Glomerular visceral epithelial cell (primary cell): ENCODE results near the gene ADGRV1.
"Not testable (repeated sequence)": the region's sequence is repeated elsewhere in the genome, so short reads cannot be mapped to it uniquely, and the experiment has no call there.

Experiments
- DNase-seq: peaks from one replicate; pipeline ENCODE4 v3.0.0-alpha.2; 2016; ENCODE audit errors: extremely low spot score

The ADGRV1 gene

DNA sequence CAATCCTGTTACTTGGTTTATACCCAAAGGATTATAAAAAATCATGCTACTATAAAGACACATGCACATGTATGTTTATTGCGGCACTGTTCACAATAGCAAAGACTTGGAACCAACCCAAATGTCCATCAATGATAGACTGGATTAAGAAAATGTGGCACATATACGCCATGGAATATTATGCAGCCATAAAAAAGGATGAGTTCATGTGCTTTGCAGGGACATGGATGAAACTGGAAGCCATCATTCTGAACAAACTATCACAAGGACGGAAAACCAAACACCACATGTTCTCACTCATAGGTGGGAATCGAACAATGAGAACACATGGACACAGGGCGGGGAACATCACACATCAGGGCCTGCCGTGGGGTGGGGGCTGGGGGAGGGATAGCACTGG lies 34.5 kb downstream of the ADGRV1 start:
- not testable (repeated sequence) for DNase-seq

DNA sequence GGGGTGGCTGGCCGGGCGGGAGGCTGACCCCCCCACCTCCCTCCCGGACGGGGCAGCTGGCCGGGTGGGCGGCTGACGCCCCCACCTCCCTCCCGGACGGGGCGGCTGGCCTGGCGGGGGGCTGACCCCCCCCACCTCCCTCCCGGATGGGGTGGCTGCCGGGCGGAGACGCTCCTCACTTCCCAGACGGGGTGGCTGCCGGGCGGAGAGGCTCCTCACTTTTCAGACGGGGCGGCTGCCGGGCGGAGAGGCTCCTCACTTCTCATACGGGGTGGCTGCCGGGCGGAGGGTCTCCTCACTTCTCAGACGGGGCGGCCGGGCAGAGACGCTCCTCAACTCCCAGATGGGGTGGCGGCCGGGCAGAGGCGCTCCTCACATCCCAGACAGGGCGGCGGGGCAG lies 37.2 kb downstream of the ADGRV1 start:
- DNase-seq = not testable (repeated sequence)

- DNase-seq = no peak
These were observed 39.7 kb downstream of the ADGRV1 start for GRCh38 chr5:90598293-90598692.

DNA sequence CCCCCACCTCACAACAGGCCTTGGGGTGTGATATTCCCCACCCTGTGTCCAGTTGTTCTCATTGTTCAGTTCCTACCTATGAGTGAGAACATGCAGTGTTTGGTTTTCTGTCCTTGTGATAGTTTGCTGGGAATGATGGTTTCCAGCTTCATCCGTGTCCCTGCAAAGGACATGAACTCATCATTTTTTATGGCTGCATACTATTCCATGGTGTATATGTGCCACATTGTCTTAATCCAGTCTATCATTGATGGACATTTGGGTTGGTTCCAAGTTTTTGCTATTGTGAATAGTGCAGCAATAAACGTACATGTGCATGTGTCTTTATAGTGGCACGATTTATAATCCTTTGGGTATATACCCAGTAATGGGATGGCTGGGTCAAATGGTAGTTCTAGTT lies 41.7 kb downstream of the ADGRV1 start:
- DNase-seq = not testable (repeated sequence)

DNA sequence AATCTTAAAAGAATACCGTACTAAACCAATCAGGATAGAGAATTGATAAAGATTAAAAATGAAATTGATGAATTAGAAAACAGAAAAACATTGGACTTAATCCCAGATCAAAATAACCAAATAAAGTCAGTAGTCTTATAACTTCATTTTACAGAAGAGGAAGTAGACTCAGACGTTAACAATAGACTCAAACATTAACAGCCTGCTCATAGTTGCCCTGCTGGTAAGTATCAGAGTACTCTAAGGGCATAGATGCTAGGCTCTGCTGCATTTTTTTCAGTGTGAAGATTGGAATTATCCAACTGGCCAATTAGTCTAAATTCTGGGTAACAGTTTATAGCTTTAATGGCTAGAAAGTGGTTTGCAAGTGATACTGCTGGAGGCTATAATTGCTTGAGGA lies 42.9 kb downstream of the ADGRV1 start:
- DNase-seq = no peak

DNA sequence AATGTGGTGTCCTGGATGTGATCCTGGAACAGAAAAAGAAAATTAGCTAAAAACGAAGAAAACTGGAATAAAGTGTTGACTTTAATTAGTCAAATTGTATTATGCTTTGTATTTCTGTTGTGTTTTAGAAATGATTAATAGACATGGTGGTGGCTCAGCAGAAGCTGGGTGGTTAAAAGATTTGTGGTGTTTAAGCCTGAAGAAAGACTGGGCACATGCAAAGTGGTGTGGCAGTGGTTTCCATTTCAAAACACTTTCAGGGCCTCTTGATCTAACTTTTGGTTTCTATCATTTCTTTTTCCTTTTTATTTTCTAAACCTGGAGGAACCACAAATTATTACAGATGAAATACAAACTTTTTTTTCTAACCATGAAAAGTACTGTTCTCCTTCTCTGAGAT lies 44.1 kb downstream of the ADGRV1 start:
- DNase-seq = no peak

DNA sequence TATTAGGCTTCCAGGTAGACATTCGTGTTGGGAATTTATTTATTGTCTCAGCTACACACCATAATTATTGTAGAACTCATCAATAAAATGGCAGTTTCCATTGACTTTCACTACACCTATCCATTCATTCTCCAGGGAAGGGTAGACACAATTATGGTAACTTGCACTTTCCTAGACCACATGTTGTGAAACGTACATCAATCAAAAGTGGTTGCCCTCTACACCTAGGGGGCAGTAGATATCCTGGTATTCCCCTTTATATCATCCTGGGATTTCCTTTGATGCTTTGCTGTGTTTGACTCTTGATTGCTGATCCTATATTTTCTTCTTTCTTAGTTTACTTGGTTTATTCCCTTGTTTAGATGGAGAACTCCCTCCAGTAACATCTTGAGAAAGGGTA lies 47.9 kb downstream of the ADGRV1 start:
- DNase-seq = no peak

DNA sequence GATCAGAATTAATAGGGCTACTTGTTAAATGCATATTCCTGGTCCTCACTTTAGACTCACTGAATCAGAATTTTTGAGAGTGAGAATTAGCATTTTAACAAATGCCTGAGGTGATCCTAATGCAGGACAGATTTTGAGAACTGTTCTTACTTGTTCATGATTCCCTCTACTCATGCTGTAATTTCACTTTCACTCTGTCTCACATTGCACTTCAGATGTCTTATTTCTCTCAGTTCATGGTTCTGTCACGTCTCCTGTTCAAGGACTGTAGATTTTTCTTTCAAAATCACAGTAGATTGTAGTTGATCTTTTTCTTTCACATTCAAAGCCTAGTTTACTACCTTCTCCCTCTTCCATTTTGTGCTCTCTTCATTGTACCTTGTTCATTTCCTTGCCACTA lies 54.3 kb downstream of the ADGRV1 start:
- no peak for DNase-seq

DNA sequence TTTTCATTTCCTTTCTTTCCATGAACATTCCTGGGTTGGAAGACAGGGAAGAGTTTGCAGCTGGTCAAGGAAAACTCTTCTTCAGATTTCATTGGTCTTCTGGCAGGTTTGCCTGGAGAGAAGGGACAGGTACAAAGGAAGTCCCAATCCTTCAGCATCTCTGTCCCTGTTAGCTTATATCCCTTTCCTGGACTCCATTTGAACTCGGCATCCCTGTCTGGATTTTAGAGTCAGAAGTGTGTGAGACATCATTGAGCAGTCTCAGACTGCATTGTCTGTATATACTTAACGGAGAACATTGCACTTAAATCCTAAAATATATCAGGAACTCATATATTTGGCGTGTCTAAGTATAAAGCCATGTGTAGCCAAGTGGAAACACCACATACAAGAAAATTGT lies 54.9 kb downstream of the ADGRV1 start:
- DNase-seq = no peak

DNA sequence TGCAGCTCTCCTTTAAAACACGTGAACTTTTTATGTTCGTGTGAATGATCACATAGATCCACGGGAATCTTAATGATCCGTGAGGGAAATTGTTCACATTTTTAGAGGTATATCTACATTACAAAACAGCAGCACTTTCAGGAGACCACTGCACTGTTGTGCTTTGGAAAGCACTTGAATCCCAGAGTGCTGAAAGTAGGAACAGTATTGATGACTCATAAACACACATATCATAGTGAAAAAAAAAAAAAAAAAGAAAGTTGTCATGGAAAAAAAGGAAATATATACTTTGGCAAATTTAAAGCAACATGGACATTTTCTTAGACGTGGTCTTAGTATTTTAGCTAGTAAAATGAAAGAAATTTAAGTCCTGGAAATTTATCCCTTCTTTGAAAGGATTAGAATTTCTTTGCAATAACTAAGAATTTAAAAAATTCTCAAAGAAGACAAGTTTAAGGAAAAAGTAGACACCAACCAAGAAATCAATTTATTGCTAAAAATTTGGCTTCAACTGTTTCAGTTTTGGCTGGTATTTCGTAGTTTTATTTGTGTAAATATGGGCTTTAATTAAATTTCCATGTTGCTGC lies 55.4 kb downstream of the ADGRV1 start:
- peak; percentile 17 for DNase-seq

- DNase-seq = no peak
These were observed 56.8 kb downstream of the ADGRV1 start for GRCh38 chr5:90615355-90615754.

DNA sequence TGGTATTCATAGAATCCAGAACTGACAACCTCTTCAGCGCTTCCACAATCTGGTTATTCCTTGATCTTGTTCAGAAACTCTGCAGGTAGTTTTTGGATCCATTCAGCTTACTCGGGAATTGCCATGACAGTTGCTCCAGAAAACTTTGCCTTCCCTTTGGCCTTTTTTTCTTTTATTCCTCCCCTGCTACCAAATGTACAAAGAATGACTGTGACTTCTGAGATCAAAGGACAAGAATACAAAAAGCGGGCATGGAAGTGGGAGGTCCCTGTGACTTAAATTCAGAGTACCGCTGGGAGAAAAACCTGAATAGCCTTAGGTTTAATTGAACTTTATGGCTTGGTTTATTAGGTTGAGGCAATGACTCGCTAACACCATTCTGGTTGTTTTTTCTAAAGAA lies 59.5 kb downstream of the ADGRV1 start:
- no peak for DNase-seq

- not testable (repeated sequence) for DNase-seq
These were observed 61.2 kb downstream of the ADGRV1 start for GRCh38 chr5:90619762-90620161.

DNA sequence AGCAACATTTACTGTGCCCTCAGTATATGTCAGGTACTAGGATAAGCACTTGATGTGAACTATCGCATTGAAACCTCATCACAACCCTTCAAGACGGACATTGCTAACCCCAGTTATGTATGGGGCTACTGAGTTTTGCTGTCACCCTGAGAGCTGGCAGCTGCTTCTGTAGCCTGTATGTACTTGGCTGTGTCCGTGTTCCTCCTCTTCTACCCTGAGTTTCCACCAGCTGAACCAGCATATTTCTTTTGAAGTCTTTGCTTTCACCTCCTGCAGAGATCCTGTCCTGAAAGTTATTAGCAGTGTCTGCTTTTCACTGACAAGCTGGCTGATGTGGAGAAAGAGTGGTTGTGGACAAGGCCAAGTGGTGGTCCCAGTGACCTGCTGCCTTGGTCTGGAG lies 63.3 kb downstream of the ADGRV1 start:
- no peak for DNase-seq

GRCh38 chr5:90626493-90626892 lies 67.9 kb downstream of the ADGRV1 start:
- DNase-seq = no peak

GRCh38 chr5:90628492-90628891 lies 69.9 kb downstream of the ADGRV1 start:
- DNase-seq = no peak

DNA sequence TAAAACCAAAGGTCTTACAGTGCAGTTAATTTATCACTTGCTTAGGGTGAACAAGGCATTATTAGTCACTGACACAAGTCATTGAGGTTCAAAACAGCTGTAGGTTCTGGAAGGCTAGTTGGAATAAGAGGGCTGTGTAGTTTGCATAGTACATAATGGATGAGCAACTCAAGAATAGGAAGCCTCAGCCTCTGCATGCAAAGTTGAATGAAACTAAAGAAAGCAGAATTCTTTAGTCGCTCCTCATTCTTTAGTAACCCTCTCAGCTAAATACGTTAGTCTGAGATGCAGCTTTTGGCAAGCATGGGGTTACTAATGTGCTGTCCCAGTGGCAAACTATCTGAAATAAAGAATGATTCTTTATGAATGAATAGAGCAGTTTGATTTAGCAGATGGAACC lies 74.2 kb downstream of the ADGRV1 start:
- no peak for DNase-seq

DNA sequence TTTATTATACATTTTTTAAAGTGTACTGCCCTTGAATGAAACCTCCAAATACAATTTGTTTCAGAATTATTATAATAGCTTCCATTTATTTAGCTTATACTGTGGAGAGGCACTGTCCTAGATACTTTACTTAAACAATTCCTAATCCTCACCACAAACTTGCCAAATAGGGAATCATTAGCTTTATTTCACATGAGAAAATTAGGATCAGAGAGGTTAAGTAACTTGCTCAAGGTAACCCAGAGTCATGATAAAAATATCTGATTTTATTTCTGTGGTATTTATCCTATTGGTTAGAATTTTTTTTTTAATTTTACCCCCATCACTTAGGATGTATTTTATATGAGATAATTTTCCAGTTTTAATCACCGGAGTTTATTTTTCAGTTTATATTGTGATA lies 78.4 kb downstream of the ADGRV1 start:
- no peak for DNase-seq

DNA sequence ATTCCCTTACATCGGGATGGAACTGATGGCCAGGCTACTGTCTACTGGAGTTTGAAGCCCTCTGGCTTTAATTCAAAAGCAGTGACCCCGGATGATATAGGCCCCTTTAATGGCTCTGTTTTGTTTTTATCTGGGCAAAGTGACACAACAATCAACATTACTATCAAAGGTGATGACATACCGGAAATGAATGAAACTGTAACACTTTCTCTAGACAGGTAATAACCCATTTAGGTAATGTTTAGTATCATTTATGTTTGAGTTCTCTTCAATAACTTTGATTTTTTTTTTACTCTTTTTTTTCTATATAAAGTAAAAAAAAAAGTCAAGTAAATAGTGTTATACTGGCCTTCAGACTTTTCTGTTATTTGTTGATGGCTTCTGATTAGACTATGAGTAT lies 79.1 kb downstream of the ADGRV1 start:
- DNase-seq = no peak

DNA sequence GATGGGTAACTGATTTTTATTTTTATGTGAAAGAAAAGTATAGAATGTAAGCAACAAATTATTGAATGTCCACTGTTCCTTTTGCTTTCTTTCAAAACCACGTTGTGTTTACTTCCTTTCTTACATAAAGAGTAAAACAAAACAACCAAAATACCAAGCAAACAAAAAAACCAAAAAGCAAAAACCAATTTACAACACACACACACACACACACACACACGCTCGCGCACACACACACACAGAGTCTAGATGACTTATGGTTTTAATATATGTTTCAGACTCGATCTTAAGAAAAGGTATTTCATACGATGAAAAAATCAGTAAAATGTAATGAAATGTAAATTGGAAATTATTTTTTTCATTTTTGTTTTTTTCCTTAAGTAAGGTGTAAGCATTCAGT lies 80.3 kb downstream of the ADGRV1 start:
- DNase-seq = no peak

DNA sequence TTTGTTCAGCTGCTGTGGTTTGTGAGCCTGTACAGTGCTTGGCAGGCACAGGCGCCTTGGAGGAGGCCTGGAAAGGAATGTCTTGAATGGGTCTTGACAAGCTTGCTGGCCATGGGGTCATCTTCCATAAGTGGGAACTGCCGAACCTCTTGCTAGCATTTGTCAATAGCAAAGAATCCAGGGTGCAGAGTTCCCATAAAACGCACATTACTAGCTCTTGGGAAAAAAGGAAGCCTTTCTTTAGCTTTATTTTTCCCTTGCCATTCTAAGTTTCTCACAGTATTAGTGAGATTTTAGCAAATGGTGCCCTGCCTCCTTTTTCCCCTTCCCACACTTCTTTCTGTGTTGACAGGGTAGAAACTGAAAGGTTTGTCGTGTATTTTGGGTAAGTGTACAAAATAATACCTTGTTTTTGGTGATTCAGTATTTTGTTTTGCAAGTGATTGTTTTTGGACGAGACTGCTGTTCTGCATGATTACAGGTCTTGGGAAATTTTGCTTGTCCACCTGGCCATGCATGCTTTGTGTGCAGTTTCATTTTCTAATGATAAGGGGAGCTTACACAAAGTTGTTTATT lies 82.0 kb downstream of the ADGRV1 start:
- no peak for DNase-seq

DNA sequence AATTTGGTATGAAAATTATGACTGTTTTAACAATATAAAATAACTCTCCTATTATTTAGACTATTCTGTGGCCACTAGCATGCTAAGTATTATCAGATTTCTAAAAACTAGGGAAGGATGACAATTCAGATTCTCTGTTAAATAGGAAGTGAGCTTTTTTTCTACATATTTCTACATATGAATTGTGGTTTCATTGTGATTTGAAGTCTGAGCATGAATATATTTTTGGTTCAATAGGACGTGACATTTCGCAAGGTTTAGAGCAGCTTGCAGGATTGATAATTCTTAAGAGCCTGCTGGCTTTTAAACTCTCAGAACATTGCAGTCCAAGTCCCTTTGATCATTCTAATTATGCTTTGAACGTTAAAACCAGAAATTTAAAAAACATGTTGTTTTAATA lies 82.9 kb downstream of the ADGRV1 start:
- no peak for DNase-seq

DNA sequence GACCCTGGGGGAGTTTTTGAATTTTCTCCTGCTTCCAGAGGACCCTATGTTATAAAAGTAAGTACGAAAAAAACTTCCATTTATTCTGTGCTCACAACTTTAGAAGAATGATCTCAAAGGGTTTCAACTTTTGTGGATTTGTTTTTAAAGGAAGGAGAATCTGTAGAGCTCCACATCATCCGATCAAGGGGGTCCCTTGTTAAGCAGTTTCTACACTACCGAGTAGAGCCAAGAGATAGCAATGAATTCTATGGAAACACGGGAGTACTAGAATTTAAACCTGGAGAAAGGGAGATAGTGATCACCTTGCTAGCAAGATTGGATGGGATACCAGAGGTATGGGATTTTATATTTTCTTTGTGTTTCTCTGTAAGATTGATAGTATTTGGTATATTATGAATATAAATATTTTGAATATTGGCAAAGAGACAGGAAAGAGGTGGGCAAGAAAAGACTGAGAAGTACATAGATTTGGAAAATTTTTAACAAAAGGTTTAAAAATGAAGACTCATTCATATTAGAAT lies 84.2 kb downstream of the ADGRV1 start:
- DNase-seq = no peak

- DNase-seq = no peak
These were observed 85.5 kb downstream of the ADGRV1 start for GRCh38 chr5:90644132-90644531.
